Activated naive CD8-positive, alpha-beta T cell treated with anti-CD3 and anti-CD28 coated beads, Interleukin-2, amount 50 U/mL, for 16 hours (primary cell): ENCODE data around the gene TESK1.
A peak's percentile ranks its signal among the peaks of the same experiment; 100 is the strongest.

ENCODE experiments used
- DNase-seq: peaks from one replicate; pipeline ENCODE4 v3.0.0-alpha.2; 2020; ENCODE audit warnings: low read depth, low spot score

Gene TESK1

DNA sequence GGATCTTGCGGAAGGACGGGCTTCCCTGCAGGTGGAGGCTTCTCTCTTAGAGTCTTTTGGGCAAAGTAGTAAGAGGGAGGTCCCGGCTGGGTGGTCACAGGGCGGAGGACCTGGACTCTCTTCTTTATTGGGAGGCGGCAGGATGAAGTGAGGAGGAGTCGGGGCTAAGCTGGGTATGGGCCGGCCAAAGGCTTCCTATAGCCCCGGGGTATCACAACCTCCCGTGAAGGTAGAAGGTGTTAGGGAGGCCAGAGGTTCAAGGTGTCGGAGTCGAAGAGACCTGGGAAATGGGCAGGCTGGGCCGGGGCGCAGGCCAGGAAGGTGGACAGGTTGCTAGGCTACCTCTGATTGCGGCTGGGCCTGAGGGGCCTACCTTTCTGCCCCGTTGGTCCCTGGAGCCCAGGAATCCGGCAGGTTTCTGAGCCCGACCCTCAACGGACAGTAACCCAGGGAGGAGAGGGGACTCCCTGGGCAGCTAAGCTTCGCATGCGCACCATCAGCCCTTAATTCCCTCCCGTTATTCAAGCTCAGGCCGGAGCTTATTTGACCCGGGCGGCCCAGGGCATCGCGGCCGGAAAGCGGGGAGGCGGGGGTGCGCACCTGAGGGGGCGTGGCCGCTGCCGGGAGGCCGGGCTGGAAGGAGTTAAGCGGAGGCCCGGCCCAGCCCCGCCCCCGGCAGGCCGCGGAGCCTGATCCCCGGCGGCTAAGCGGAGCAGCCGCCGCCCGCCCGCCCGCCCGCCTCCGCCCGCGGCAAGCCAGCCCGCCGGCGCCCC is at the start of gene TESK1:
Gene TESK1 (plus strand): TSS at position 685 of the 773 bp plus-strand sequence. CDS start 358 bp downstream, outside the sequence.
- peak; percentile 60 for DNase-seq

DNA sequence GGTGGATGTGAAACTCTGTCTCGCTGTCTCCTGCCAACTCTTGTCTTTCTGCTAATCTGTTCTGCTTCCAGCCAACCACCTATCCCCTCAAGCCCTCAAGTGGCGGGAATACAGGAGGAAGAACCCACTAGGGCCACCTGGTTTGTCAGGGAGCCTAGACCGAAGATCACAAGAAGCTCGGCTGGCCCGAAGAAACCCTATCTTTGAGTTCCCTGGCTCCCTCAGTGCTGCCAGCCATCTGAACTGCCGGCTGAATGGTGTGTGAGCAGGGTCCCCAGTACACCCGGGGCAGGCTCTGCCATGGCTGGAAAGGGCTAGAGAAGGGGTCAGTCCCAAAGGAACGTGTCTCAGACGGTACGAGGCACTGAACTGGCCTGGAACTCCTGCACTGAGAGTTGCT is 49.2 kb upstream of the TESK1 start:
- no peak for DNase-seq

GRCh38 chr9:35556776-35557175 is 48.3 kb upstream of the TESK1 start:
- DNase-seq: no peak

DNA sequence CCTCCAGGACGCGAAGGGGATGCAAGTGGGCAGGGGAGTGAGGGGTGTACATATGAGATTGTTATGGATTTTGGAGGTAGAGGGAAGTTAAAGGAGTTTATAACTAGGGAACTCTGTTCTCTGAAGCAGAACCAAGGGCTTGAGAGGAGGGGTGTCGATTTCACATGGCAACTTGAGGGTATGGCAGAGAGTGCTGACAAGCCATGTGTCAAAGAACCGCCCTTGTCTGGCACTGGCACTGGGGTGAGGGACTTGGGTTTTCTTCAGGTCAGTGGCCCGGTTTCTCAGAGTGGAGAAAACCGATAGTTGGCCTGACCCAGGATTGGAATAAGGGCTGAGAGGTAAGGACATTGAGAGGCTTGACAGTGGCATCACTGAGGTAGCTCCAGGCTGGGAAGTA is 47.7 kb upstream of the TESK1 start:
- no peak for DNase-seq

GRCh38 chr9:35558185-35558584 is 46.9 kb upstream of the TESK1 start:
- DNase-seq: no peak

- DNase-seq: no peak
Measured at GRCh38 chr9:35559792-35560530, 45.1 kb upstream of the TESK1 start.

- DNase-seq: no peak
Measured at GRCh38 chr9:35560625-35561337, 44.3 kb upstream of the TESK1 start.

GRCh38 chr9:35561468-35562261 is 43.4 kb upstream of the TESK1 start:
- DNase-seq: no peak

- no peak for DNase-seq
Measured at GRCh38 chr9:35562895-35563780, 41.9 kb upstream of the TESK1 start.

- DNase-seq: no peak
Measured at GRCh38 chr9:35563791-35564197, 41.3 kb upstream of the TESK1 start.

DNA sequence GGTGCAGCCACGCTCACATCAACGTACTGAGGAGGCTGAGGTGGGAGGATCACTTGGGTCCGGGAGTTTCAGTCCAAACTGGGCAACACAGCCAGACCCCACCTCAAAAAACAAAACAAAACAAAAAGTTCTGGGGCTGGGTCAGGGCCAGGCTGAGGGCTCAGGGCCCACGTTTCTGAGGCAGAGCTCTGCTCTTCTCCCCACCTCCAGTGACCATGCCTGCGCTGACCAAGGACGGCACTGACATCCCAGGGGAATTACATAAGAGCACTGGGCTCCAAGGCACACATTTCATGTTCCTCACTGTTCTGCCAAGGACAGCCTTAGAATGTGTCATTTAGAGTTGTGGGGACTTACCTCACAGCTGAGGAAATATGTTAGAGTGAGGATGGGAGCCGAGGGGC is 40.4 kb upstream of the TESK1 start:
- DNase-seq: no peak

DNA sequence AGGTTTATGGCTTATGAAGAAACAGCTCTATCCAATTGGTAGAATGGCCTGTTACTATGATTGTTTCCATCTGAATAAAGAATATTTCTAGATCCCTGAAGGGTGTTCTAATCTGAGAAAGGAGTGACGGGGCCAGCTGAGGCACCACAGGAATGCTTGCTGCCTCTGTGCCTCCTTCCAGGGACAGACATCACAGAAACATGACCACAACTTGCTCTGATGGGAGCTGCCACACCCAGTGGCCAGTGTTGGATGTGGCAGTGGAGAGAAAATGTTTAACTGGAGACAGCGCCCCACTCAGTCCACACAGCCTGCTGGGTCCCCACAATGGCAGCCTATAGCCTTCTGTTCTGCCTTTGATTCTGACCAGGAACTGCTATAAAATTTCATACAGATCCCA is 38.6 kb upstream of the TESK1 start:
- DNase-seq: no peak

DNA sequence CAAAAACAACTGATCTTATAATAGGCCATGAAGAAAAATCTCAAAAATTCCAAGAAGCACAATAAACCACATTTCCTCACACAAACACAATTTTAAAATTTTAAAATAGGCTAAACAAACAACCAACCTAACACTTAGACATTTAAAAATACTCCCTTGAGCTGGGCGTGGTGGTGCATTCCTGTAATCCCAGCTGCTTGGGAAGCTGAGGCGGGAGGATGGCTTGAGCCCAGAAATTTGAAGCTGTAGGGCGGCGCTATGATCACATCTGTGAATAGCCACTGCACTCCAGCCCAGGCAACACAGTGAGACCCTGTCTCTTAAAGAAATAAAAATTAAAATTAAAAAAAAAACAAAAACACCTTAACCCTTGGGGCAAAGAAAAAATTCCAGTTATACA is 36.9 kb upstream of the TESK1 start:
- DNase-seq: no peak

DNA sequence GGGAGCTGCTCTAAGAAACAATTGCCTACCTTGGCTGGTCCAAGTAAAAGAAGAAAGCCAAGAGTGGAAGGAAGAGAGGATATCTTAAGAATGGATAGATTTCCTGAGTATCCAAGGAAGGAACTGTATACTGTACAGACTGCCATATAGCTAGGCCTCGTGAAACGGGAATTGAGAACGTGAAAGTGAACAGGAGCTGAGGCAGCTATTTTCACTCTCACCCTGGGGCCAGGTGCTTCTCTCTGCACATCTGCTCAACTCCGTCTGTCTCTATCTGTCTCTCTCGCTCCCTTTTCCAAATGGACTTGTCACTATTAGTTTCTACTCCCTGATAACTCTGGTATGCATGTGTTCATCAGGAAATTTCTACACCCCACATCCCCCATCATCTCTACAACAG is 35.9 kb upstream of the TESK1 start:
- no peak for DNase-seq

DNA sequence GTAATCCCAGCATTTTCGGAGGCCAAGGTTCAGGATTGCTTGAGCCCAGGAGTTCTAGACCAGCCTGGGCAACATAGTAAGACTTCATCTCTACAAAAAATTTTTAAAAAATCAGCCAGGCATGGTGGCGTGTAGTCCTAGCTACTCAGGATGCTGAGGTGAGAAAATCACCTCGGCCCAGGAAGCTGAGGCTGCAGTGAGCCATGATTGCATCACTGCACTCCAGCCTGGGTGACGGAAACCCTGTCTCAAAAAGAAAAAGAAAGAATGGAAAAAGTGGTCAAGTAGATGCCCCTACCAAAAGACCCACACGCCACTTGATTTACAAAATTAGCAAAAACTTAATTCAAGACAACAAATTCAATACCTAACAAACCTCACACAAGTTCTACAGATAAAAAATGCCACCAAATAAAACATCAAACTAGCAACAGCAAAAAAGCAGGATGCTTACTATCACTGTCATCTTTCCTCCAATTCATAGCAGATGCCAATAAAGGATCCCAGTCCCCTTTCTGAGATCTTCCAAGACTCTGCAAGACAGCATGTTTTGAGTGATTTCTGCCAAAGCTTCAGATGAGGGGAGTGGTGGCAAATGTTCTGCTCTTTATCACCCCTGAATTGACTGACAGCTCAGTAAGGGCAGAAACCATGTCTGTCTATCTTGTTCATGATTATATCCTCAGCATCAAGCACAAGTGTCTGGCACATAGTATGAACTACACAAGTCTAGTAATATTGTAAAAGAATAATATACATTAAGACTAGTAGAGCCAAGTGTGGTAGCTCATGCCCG is 34.2 kb upstream of the TESK1 start:
- DNase-seq: no peak

GRCh38 chr9:35574578-35575122 is 30.4 kb upstream of the TESK1 start:
- DNase-seq: no peak

DNA sequence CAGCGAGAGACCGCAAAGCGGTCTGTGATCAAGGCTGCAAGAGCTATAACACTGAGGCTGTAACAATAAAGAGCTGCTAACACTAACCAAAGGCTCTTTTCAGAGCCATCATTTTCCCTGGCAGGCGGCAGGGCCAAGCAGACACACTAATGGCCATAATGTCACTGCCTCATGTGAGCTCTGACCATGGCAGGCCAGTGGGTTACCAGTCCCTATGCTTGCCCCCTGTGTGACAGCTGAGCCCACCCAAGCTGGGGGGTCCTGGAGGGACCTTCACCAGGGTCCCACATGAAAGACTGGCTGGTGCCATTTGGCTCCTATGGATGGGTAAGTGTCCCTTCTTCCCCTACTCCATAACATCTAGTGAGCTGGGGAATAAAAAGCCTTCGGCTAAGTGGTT is 29.6 kb upstream of the TESK1 start:
- no peak for DNase-seq

DNA sequence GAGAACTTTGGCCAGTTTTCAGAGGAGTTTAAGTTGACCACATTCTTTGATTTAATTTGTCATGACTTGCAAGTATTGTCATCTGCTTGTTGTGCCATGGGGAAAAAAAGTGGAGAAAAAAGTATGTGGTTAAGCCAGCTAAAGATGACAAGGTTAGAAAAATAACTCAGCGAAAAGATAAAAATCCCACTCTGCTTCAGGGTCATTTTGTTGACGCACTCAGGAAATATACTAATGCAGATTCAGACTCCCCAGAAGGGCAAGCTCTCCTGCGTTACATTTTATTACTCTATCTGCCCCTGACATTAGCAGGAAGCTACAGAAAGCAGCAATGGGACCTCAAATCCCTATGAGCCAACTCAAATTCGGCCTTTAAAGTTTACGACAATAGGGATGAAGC is 27.6 kb upstream of the TESK1 start:
- DNase-seq: no peak

DNA sequence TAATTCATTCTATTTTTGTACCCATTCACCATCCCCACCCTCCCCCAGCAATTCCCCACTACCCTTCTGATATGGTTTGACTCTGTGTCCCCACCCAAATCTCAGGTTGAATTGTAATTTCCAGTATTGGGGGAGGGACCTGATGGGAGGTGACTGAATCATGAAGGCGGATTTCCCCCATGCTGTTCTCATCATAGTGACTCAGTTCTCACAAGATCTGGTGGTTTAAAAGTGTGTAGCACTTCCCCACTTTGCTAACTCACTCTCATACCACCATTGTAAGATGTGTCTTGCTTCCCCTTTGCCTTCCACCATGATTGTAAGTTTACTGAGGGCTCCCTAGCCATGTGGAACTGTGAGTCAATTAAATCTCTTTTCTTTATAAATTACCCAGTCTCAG is 25.9 kb upstream of the TESK1 start:
- no peak for DNase-seq
